Activated T-cell treated with anti-CD3 and anti-CD28 coated beads, Interleukin-2, amount 50 U/mL, for 4 hours (primary cell): ENCODE measurements around the gene SETD7. TPM values are rescaled to one million over a fixed set of nuclear protein-coding genes. Genes with fewer than 3 reads are reported as not detected.

Experiments used
- ATAC-seq, 2 donors: fragments of 200-7000 bp; cut with Tn5 transposase; one replicate each; pipeline ENCODE4 v1.10.0; 2021
- DNase-seq: peaks from one replicate; pipeline ENCODE4 v3.0.0-alpha.2; 2020
- H3K27me3 Mint-ChIP-seq: one replicate; pipeline ENCODE4 v1.8.0; 2021; ENCODE audit warnings: low read depth, mixed read lengths
- H3K36me3 Mint-ChIP-seq: one replicate; pipeline ENCODE4 v1.8.0; 2022; ENCODE audit warnings: mixed read lengths; ENCODE audit not compliant: insufficient read depth
- H3K4me1 Mint-ChIP-seq: one replicate; pipeline ENCODE4 v1.8.0; 2021; ENCODE audit warnings: low read depth, mixed read lengths
- H3K4me3 Mint-ChIP-seq: one replicate; pipeline ENCODE4 v1.8.0; 2021; ENCODE audit warnings: mild to moderate bottlenecking, moderate library complexity, mixed read lengths
- H3K9me3 Mint-ChIP-seq: one replicate; pipeline ENCODE4 v1.8.0; 2021; ENCODE audit warnings: mixed read lengths
- total RNA-seq, 3 donors: library from RNA; stranded (reverse); gene quantifications; one replicate each; pipeline ENCODE4 v1.2.1, GENCODE V29; 2021

SETD7 gene
- total RNA-seq, 3 donors from 2014 or later = 11.1 to 16.6 (median 14.5) TPM

DNA sequence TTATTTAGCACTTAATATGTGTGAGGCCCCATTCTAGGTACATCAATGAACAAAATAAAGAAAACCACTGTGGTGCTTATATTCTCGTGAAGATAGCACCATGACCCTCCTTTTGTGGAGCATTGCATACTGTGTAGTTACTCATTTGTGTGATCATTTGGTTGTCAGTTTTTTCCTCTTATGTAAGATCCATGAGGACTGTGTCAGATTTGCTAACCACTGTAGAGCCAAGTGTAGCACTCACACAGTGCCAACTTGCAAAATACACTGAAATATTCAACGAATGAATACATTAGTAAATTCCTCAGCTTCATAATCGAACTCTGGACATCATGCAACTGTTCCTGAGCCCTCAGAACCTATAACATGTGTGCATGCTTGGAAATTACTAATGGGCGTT, 29.5 kb upstream of the SETD7 start:
- DNase-seq (no peak), ATAC-seq (no peak)
- no peaks in the 10 kb centered on the region for H3K4me1 Mint-ChIP-seq
- H3K27me3 Mint-ChIP-seq = peaks cover 12% of the 10 kb centered on the region
- H3K36me3 Mint-ChIP-seq = no peaks in the 10 kb centered on the region
- peaks cover 5% of the 10 kb centered on the region for H3K9me3 Mint-ChIP-seq
- no peak overlapping the region for H3K4me3 Mint-ChIP-seq

DNA sequence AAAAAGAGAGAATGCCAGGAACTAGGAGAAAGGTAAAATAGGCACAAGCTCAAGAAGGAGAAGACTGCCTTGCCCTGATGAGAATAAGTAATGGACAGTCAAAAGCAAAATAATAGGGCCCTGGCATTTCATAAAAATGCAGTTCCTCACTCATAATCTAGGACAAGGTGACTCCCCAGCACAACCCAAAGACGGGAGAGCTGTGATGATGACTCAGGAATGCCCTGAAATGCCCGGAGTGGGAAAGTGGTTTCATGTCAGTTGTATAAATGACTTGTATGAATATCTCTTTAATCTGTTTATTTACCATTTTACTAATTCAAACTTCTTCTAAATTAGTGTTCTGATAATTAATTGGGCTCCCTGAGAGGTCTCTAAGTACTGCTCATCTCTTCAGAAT, 28.8 kb upstream of the SETD7 start:
- no peak overlapping the region for H3K4me3 Mint-ChIP-seq

DNA sequence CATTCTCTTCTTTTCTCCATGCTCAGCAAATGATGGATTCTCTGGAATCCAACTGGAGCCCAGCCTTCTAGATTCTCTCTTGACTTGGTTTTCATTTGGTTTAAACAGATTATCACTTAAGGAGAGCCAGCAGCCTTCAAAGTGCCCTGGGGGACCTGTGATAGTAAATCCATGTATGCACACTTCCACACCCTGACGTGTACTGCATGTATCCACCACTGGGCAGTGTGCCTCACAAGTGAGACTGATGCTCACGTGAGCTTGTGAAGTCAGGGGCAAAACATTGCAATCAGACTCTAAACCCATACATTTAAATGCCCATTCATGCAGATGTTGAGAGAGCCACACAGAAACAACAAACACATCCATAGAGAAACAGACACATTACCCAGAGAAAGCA, 28.0 kb upstream of the SETD7 start:
- Mint-ChIP-seq H3K4me3 (no peak overlapping the region), H3K9me3 (peaks cover 4% of the 10 kb centered on the region), H3K27me3 (peaks cover 12% of the 10 kb centered on the region), H3K36me3 (no peaks in the 10 kb centered on the region), H3K4me1 (no peaks in the 10 kb centered on the region)
- no peak for ATAC-seq
- no peak for DNase-seq

More for the DNA sequence above, 28.8 kb upstream of the SETD7 start:
- Mint-ChIP-seq H3K9me3 (peaks cover 5% of the 10 kb centered on the region), H3K27me3 (peaks cover 12% of the 10 kb centered on the region), H3K4me1 (no peaks in the 10 kb centered on the region), H3K36me3 (no peaks in the 10 kb centered on the region)
- ATAC-seq (no peak), DNase-seq (no peak)

DNA sequence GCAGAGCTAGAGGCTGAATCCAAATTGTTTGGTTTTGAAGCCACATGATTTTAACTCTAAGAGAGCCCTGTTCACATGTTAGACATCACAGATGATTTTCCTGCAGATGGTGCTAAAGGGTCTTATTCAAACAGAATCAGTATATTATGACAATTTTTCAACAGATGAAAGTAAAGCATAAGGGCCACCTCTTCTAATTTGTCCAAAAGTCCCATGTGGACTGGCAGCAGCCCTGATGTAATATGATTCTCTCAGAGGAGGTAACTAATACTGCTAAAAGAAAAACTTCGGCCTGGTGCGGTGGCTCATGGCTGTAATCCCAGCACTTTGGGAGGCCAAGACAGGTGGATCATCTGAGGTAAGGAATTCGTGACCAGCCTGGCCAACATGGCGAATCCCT, 26.0 kb upstream of the SETD7 start:
- DNase-seq = no peak
- H3K4me1 Mint-ChIP-seq = no peaks in the 10 kb centered on the region
- no peak for ATAC-seq
- peaks cover 12% of the 10 kb centered on the region for H3K27me3 Mint-ChIP-seq
- H3K36me3 Mint-ChIP-seq = no peaks in the 10 kb centered on the region
- no peaks in the 10 kb centered on the region for H3K9me3 Mint-ChIP-seq
- H3K4me3 Mint-ChIP-seq = no peak overlapping the region

DNA sequence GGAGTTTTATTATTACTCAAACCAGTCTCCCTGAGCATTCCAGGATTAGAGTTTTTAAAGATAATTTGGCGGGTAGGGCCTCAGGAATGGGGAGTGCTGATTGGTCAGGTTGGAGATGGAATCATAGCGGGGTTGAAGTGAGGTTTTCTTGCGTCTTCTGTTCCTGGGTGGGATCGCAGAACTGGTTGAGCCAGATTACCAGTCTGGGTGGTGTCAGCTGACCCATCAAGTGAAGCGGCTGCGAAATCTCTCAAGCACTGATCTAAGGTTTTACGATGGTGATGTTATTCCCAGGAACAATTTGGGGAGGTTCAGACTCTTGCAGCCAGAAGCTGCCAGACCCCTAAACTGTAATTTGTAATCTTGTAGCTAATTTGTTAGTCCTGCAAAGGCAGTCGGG, 25.1 kb upstream of the SETD7 start:
- peaks cover 12% of the 10 kb centered on the region for H3K27me3 Mint-ChIP-seq
- H3K36me3 Mint-ChIP-seq = no peaks in the 10 kb centered on the region
- H3K4me1 Mint-ChIP-seq = no peaks in the 10 kb centered on the region
- no peak for DNase-seq
- no peaks in the 10 kb centered on the region for H3K9me3 Mint-ChIP-seq
- H3K4me3 Mint-ChIP-seq = no peak overlapping the region
- no peak for ATAC-seq

DNA sequence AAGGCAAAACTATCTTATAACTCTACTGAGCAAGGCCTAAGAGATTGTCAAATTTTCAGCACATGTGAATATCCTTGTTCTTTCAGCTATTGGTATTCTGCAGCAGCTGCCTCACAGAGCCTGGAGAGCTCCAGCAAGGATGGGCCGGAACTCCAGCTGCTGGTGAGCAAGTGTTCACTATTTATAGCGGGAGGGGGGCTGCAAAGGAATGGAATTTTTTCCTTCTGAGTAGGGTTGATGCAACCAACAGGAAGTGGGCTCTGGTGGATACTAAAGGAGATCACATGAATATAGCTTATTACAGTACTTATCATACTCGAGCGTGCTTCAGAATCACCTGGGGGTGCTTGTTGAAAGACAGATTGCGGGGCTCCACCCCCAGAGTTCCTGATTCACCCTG, 20.2 kb upstream of the SETD7 start:
- peaks cover 4% of the 10 kb centered on the region for H3K27me3 Mint-ChIP-seq
- DNase-seq (no peak), ATAC-seq (no peak)
- no peaks in the 10 kb centered on the region for H3K9me3 Mint-ChIP-seq
- no peaks in the 10 kb centered on the region for H3K4me1 Mint-ChIP-seq
- no peak overlapping the region for H3K4me3 Mint-ChIP-seq
- H3K36me3 Mint-ChIP-seq = no peaks in the 10 kb centered on the region

DNA sequence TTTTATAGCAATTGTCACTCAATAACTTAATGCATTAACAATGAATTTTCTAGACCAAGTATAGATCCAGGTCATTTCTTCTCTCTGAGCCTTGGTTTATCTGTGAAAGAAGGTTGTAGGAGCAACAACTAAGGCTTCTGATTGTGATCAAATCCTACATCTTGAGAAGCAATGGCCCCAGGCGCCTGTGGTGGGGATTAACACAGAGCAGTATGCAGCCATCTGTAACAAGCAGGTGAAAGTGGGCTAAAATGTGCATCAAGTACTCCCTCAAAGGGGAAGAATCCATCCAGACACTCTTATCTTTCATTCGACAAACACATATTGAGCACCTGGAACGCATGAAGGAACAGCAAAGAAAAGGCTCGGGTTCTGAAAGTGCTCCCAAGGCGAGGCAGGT, 19.1 kb upstream of the SETD7 start:
- DNase-seq (no peak), ATAC-seq (no peak)
- Mint-ChIP-seq H3K36me3 (no peaks in the 10 kb centered on the region), H3K9me3 (no peaks in the 10 kb centered on the region), H3K27me3 (no peaks in the 10 kb centered on the region), H3K4me3 (no peak overlapping the region), H3K4me1 (no peaks in the 10 kb centered on the region)

DNA sequence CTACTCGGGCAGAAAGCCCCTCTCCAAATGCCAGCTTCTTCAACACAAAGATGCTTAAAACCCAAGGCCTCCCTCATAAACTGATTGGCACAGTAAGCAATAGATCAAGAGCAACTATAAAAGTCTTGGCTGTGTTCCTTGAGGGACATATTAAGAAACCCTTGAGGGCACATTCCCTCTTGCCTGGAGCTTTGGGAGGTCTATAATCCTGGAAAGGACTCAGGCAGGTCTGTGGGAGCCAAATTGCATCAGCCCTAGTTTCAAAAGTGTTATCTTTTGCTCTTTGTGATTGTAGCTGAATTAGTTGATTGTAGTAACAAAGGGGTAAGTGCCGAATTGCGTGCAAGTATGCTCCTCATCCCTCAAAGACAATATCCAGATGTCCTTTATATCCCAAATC, 18.6 kb upstream of the SETD7 start:
- H3K4me3 Mint-ChIP-seq = no peak overlapping the region
- H3K9me3 Mint-ChIP-seq = no peaks in the 10 kb centered on the region
- H3K36me3 Mint-ChIP-seq = no peaks in the 10 kb centered on the region
- H3K27me3 Mint-ChIP-seq = no peaks in the 10 kb centered on the region
- ATAC-seq = no peak
- H3K4me1 Mint-ChIP-seq = no peaks in the 10 kb centered on the region
- no peak for DNase-seq

DNA sequence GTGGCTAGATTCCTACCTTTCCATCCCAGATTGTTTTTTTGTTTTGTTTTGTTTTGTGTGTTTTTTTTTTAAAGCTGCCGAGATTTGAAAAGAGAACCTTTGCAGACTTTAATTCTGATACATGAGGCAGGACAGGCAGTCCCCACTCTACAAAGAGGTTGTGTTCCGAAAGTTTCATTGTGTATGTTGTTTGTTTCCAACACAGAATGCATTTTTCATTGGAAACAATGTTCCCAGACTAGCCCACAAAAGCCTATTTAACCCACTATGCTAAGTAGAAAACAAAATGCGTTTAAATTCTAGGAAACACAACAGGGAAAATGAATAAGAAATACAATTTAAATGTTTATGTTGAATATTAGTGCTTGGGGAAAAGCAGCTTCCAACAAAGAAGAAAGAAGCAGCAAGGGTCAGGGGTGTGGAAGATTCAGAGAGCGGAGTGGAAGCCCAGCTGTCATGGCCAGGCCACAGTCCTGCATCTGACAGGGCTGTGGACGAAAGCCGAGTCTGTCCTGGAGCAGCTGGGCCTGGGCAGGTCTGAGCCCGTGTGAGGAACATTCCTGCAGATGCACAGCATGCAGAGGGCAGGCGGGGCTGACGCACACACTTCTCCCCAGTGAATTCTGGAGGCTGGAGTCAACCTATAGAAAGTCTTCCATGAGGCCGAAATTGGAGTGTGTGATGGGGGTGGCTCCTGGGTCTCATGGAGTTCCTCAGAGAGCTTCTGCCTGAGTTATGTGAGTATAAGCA, 12.4 kb upstream of the SETD7 start:
- DNase-seq (no peak), ATAC-seq (no peak)
- Mint-ChIP-seq H3K36me3 (no peaks in the 10 kb centered on the region), H3K4me1 (no peaks in the 10 kb centered on the region), H3K4me3 (no peak overlapping the region), H3K9me3 (no peaks in the 10 kb centered on the region), H3K27me3 (no peaks in the 10 kb centered on the region)

DNA sequence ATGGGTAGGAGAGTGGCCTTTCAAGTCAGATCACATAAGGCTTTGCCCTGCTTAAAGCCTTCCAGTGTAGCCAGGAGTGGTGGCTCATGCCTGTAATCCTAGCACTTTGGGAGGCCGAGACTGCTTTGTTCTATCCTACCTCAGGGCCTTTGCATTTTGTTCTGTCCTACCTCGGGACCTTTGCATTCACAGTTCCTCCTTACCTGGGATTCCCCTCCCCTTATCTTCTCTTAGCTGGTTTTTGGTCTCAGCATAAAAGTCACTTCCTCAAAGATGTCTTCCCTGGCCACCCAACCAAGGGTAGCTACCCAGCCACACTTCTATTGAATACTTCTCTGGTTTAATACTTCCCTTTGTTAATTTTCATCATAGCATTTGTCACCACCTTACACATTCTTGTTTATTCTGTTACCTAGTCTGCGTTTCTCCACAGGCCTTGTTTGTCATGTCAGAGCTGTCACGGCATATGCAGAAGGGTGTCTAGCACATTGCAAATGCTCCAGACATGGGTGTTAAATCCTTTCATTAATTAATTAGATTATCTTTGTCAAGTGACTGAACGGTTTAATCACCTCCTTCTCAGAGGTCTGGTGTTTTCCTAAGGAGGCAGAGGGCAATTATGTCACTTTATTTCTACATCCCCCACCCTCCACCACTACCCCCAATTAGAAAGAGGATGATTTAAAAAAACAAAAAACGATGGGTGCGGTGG, 11.3 kb upstream of the SETD7 start:
- H3K9me3 Mint-ChIP-seq = no peaks in the 10 kb centered on the region
- no peaks in the 10 kb centered on the region for H3K4me1 Mint-ChIP-seq
- H3K4me3 Mint-ChIP-seq = no peak overlapping the region
- H3K27me3 Mint-ChIP-seq = no peaks in the 10 kb centered on the region
- no peaks in the 10 kb centered on the region for H3K36me3 Mint-ChIP-seq
- DNase-seq (no peak), ATAC-seq (no peak)

DNA sequence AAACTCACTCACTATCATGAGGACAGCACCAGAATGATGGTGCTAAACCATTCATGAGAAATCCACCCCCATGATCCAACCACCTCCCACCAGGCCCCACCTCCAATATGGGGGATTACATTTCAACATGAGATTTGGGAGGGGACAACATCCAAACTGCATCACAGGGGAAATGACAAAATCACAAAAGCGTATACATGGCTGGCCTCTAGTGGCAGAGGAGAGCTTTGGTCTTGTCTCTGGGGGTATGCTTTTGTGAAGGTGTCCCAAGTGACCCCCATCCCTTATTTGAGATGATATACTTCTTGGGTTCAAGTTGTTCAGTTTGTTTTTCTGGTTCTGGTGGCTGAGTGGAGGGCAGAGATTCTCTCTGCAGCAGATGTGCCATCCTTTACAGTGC, 8.5 kb upstream of the SETD7 start:
- ATAC-seq = no peak
- H3K4me3 Mint-ChIP-seq = no peak overlapping the region
- no peaks in the 10 kb centered on the region for H3K9me3 Mint-ChIP-seq

DNA sequence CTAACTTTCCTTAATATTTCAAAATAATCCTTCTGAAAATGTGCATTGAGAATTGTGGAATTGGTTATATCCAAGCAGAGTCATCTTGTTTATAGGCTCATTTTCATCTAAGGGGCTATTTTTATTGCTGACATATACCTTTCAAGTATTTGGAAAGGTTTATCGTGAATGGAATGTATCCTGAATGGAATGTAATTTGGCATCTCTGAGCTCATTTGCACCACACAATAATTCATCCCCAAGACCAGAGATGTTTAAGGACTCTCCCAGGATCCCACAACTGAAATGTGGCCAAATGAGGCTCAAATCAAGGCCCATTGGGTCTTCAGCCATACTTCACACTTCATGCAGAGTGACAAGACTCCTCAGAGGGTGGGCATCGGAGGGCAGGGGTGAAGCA, 7.5 kb upstream of the SETD7 start:
- Mint-ChIP-seq H3K9me3 (no peaks in the 10 kb centered on the region), H3K36me3 (no peaks in the 10 kb centered on the region), H3K27me3 (no peaks in the 10 kb centered on the region), H3K4me3 (no peak overlapping the region), H3K4me1 (peaks cover 24% of the 10 kb centered on the region)
- DNase-seq = no peak
- ATAC-seq = no peak

More for the DNA sequence above, 8.5 kb upstream of the SETD7 start:
- no peaks in the 10 kb centered on the region for H3K36me3 Mint-ChIP-seq
- no peaks in the 10 kb centered on the region for H3K27me3 Mint-ChIP-seq
- no peak for DNase-seq
- H3K4me1 Mint-ChIP-seq = peaks cover 19% of the 10 kb centered on the region

DNA sequence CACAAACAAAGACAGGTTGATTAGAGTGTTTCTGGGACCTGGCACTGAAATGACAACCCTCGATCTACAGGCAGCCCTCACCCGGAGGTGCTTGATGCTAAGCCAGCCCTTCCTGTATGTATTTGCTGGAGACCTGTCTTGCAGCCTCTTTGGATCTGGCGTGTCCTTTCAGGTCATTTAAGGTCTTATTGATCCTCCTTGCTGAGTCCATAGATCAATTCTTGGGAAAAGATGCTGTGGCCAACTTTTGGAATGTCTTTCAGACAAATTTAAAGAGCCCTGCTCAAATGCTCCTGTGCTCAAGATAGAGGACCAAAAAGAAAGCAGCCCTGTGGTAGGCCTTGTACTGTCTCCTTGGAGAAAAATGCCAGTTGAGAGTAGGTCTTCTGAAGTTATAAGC, 6.8 kb upstream of the SETD7 start:
- Mint-ChIP-seq H3K36me3 (no peaks in the 10 kb centered on the region), H3K4me1 (peaks cover 29% of the 10 kb centered on the region), H3K9me3 (no peaks in the 10 kb centered on the region), H3K4me3 (no peak overlapping the region), H3K27me3 (no peaks in the 10 kb centered on the region)
- ATAC-seq = no peak
- no peak for DNase-seq

DNA sequence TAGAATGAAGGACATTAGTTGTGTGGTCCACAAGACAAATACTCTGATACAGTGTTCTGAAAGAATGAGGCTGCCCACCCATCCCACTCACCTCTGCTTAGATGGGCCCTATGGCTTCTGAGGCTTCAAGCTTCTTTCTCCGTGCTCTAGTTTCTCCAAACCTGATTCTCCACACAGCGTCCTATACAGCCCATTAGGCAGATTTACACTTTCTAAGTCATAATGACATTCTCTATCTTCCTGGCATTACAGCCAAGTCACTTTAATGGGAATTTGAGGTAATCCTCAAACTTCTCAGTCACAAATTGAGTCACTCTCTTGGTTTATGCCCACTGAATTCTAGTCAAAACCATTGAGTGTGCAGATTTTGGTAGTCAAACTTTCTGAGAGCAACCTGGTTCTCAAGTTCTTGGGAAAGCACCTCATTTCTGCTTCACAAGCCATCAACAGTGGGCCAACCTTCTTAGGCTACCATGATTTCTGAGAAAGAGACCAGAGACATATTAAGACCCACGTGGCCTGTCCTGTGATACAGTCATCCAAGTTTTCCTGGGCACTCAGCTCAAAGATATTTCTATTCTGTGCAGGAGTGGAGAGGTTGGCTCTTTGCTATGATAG, 6.2 kb upstream of the SETD7 start:
- ATAC-seq = no peak
- no peaks in the 10 kb centered on the region for H3K27me3 Mint-ChIP-seq
- H3K4me3 Mint-ChIP-seq = no peak overlapping the region

More for the DNA sequence above, 6.2 kb upstream of the SETD7 start:
- Mint-ChIP-seq H3K9me3 (no peaks in the 10 kb centered on the region), H3K4me1 (peaks cover 33% of the 10 kb centered on the region), H3K36me3 (no peaks in the 10 kb centered on the region)
- DNase-seq = no peak
